HG03108 (cell line): ENCODE results near the gene TMEM209.
"Not testable (repeated sequence)": the region's sequence is repeated elsewhere in the genome, so short reads cannot be mapped to it uniquely, and the experiment has no call there.

Experiments
- ATAC-seq: cut with Tn5 transposase; IDR thresholded peaks from one replicate; pipeline ENCODE4 v1.9.1; 2021; ENCODE audit warnings: moderate library complexity; ENCODE audit not compliant: unreplicated experiment

Gene TMEM209

GRCh38 chr7:130205084-130205947 lies at the start of gene TMEM209:
TMEM209 (minus strand) TSS chr7:130205406; CDS start chr7:130205375, 31 bp downstream.
- ATAC-seq: peak; percentile 98

- no peak for ATAC-seq
Measured at GRCh38 chr7:130254555-130254954, 49.3 kb upstream of the TMEM209 start.

- not testable (repeated sequence) for ATAC-seq
Measured at GRCh38 chr7:130249626-130250025, 44.4 kb upstream of the TMEM209 start.

- ATAC-seq: not testable (repeated sequence)
Measured at GRCh38 chr7:130248842-130249241, 43.6 kb upstream of the TMEM209 start.

- ATAC-seq: not testable (repeated sequence)
Measured at GRCh38 chr7:130246491-130246890, 41.3 kb upstream of the TMEM209 start.

- ATAC-seq: not testable (repeated sequence)
Measured at GRCh38 chr7:130243486-130243885, 38.3 kb upstream of the TMEM209 start.

- ATAC-seq: no peak
Measured at GRCh38 chr7:130242198-130243014, 37.2 kb upstream of the TMEM209 start.

GRCh38 chr7:130240240-130240639 lies 35.0 kb upstream of the TMEM209 start:
- ATAC-seq: no peak

- ATAC-seq: not testable (repeated sequence)
Measured at GRCh38 chr7:130236361-130236760, 31.2 kb upstream of the TMEM209 start.

- no peak for ATAC-seq
Measured at GRCh38 chr7:130234078-130234477, 28.9 kb upstream of the TMEM209 start.

- no peak for ATAC-seq
Measured at GRCh38 chr7:130232209-130232608, 27.0 kb upstream of the TMEM209 start.

- ATAC-seq: no peak
Measured at GRCh38 chr7:130231792-130232191, 26.6 kb upstream of the TMEM209 start.

GRCh38 chr7:130229981-130230380 lies 24.8 kb upstream of the TMEM209 start:
- ATAC-seq: not testable (repeated sequence)

GRCh38 chr7:130228840-130229502 lies 23.8 kb upstream of the TMEM209 start:
- no peak for ATAC-seq

GRCh38 chr7:130227883-130228575 lies 22.8 kb upstream of the TMEM209 start:
- no peak for ATAC-seq

GRCh38 chr7:130226333-130226732 lies 21.1 kb upstream of the TMEM209 start:
- no peak for ATAC-seq

- not testable (repeated sequence) for ATAC-seq
Measured at GRCh38 chr7:130224923-130225322, 19.7 kb upstream of the TMEM209 start.

GRCh38 chr7:130224210-130224609 lies 19.0 kb upstream of the TMEM209 start:
- no peak for ATAC-seq

GRCh38 chr7:130223646-130224045 lies 18.4 kb upstream of the TMEM209 start:
- ATAC-seq: no peak

GRCh38 chr7:130221746-130222145 lies 16.5 kb upstream of the TMEM209 start:
- no peak for ATAC-seq

- no peak for ATAC-seq
Measured at GRCh38 chr7:130219871-130220270, 14.7 kb upstream of the TMEM209 start.
